GM12872 (cell line): ENCODE measurements around the gene MMP23B.

Experiments
- CTCF ChIP-seq: IDR thresholded peaks from 3 replicates; pipeline ENCODE4 v1.5.1; 2011; ENCODE audit warnings: low read depth, mild to moderate bottlenecking, low read length, moderate library complexity; ENCODE audit not compliant: insufficient read depth

The MMP23B gene

GRCh38 chr1:1683104-1683905, 51.3 kb downstream of the MMP23B start:
- TF ChIP-seq CTCF: no peak
